Ovary (tissue), 9 donors: ENCODE data around the gene KDF1. TPM values are rescaled to one million over a fixed set of nuclear protein-coding genes. Genes with fewer than 3 reads are reported as not detected.

Experiments
- DNase-seq, 5 donors: peaks; one replicate each; pipeline ENCODE4 v3.0.0-alpha.2; 2019 to 2020
- H3K27ac ChIP-seq, 2 donors: fragments of 200-600 bp; one replicate each; pipeline versions ENCODE4 v1.5.1 to v1.8.0; 2019 to 2022
- H3K27me3 ChIP-seq: fragments of 200-600 bp; one replicate; pipeline ENCODE4 v1.8.0; 2022
- H3K36me3 ChIP-seq: fragments of 200-600 bp; sonication (generic); one replicate; pipeline ENCODE4 v1.5.1; 2019
- H3K4me1 ChIP-seq: one replicate; pipeline ENCODE4 v1.8.1; 2013; ENCODE audit warnings: mild to moderate bottlenecking, moderate library complexity; ENCODE audit not compliant: insufficient read depth
- H3K4me3 ChIP-seq: fragments of 200-600 bp; sonication (generic); one replicate; pipeline ENCODE4 v1.5.1; 2017
- H3K9me3 ChIP-seq, 2 donors: fragments of 200-600 bp in 1 of 2; sonication (generic) in 1 of 2; one replicate each; pipeline versions ENCODE4 v1.5.1 to v1.8.1; 2013 to 2019; ENCODE audit warnings: mild to moderate bottlenecking in 1 of 2, moderate library complexity in 1 of 2
- CTCF ChIP-seq, 3 donors: fragments of 450-650 bp in 2 of 3; fragments of 200-600 bp in 1 of 3; IDR thresholded peaks; one replicate each; pipeline versions ENCODE4 v1.5.1 to v1.8.0; 2016 to 2022; ENCODE audit warnings: antibody characterized with exemption in 3 of 3, mild to moderate bottlenecking in 1 of 3
- EP300 ChIP-seq: sonication (generic); formaldehyde crosslinking; IDR thresholded peaks from one replicate; pipeline ENCODE4 v1.6.1; 2017; ENCODE audit warnings: antibody characterized with exemption
- POLR2A ChIP-seq: fragments of 450-650 bp; IDR thresholded peaks from one replicate; pipeline ENCODE4 v1.6.1; 2017; ENCODE audit warnings: antibody characterized with exemption, mild to moderate bottlenecking, moderate library complexity
- WGBS, 3 donors: extraction: QIAGEN DNeasy Blood & Tissue Kit in 1 of 3; methylation state at CpG; one replicate each; pipeline versions ENCODE4 v1.1.5 to v1.1.7; 2013 to 2017; 5-methylcytosine and 5-hydroxymethylcytosine counted together
- intact Hi-C, 4 donors: fragments of 100-400 bp; cut with DNase I; formaldehyde crosslinking; loops; one replicate each; pipeline versions ENCODE4 v1.11.0 to v1.15.1; 2022 to 2023
- polyA plus RNA-seq, 2 donors: library from polyadenylated mRNA; stranded (reverse); fragments of 200-250 nt in 1 of 2; fragments of 350-450 nt in 1 of 2; fragmentation: Illumina TruSeq in 1 of 2; extraction: RNeasy Lipid Tissue Mini Kit (QIAGEN cat#74804) in 1 of 2; gene quantifications; one replicate each; pipeline ENCODE4 v1.2.3, GENCODE V29; 2013 to 2014
- total RNA-seq, 7 donors: library from RNA; depleted of rRNA in 2 of 7; stranded (reverse); fragments of >200 nt in 2 of 7; fragmentation: NEBNext Ultra II Directional in 3 of 7; extraction: Animal tissue kit (Norgen Biotek cat#: 25700) in 3 of 7; gene quantifications; one replicate each; pipeline versions ENCODE4 v1.1.0 to v1.2.4, GENCODE V29; 2016 to 2023
- donor health status: DM: no; HTN: no; CAD: no; lungs with moderate emphysema.
- donor health status: DM: no; HTN: no; CAD: no.
- donor health status: Bipolar disorder and iron deficiency.
- donor health status: DM: yes; HTN: yes; CAD: no.
- donor health status: DM: no; HTN: no; CAD: no.
- donor health status: DM: yes; HTN: yes; CAD: no.

KDF1 gene
- total and polyA plus RNA-seq, 9 donors, result 0.08 to 11.0 (median 0.60) TPM; not detected in 4

GRCh38 chr1:26913389-26913753 lies 46.9 kb downstream of the KDF1 start:
- DNase-seq, result no peak
- H3K4me1 ChIP-seq, result no peaks in the 10 kb centered on the region
- 65 to 84% (median 66%) methylated on average over 5 of the region's 5 CpGs for WGBS, 3 donors
- no peak for TF ChIP-seq EP300
- no peak for TF ChIP-seq POLR2A
- TF ChIP-seq CTCF (IDR thresholded peaks at IDR 0.05), result no peak
- no peaks in the 10 kb centered on the region for H3K36me3 ChIP-seq
- H3K27me3 ChIP-seq, result no peaks in the 10 kb centered on the region
- intact Hi-C loops, result no loop called here
- H3K27ac ChIP-seq, result no peak overlapping the region
- no peak overlapping the region for H3K4me3 ChIP-seq
- H3K9me3 ChIP-seq, result no peaks in the 10 kb centered on the region

DNA sequence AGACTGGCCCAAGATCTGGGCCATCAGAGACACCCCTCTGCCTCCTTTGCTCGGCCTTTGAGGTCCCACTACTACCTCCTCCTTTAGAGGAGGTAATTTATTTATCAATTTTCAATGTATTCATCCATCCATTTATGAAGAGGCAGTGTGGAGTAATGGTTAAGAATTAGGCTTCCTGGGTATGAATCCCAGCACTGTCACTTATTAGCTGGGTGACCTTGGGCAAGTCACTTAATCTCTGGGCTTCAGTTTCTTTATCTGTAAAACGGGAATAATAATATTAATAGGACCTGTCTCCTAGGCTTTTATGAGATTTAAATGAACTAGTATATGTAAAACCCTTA lies 48.1 kb downstream of the KDF1 start:
- Histone ChIP-seq H3K4me1 (no peaks in the 10 kb centered on the region), H3K36me3 (no peaks in the 10 kb centered on the region), H3K9me3 (no peaks in the 10 kb centered on the region), H3K27ac (no peak overlapping the region), H3K4me3 (no peak overlapping the region), H3K27me3 (no peaks in the 10 kb centered on the region)
- TF ChIP-seq POLR2A, result no peak
- TF ChIP-seq CTCF (IDR thresholded peaks at IDR 0.05), result no peak
- no peak for TF ChIP-seq EP300
- 47 to 71% (median 52%) methylated on average over 2 of the region's 2 CpGs for WGBS, 3 donors
- no peak for DNase-seq
- intact Hi-C loops, result no loop called here

DNA sequence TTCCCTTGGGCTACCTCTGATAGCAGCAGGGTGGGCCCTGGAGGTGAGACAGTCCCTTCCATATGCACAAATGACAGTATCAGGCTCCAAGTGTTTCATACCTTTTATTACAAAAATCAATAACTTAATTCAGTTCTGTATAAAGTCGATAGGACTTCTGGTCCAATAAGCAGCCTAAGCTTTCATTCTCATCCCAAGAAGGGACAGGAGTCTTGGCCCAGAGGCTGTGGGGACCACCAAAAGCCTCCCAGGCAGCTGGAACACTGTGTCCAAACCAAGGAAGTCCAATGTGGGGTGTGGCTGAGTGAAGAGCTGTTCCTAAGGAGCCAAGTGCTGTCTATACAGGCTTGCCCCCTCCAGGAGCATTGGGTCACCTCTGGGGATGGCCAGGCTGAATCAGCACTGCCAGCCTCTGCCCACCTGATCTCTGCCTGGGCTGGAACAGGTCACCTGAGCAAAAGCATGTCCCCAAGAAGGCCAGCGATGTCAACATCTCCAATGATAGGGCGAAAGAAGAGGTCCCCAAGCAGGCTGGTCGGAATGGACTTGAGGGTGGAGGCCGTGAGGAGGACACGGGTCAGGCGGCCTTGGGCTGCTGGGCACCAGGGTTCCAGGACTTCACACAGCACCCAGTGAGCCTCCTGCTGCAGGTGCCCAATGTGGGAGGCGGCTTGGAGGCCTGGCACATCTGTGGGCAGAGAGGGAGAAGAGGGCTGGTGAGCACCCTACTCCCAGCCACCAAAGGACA lies 48.7 kb downstream of the KDF1 start:
- TF ChIP-seq CTCF (IDR thresholded peaks at IDR 0.05), result no peak
- TF ChIP-seq EP300, result no peak
- TF ChIP-seq POLR2A, result no peak
- 81 to 87% (median 87%) methylated on average over 8 of the region's 8 CpGs for WGBS, 3 donors
- DNase-seq, result no peak
- no peaks in the 10 kb centered on the region for H3K27me3 ChIP-seq
- no peaks in the 10 kb centered on the region for H3K36me3 ChIP-seq
- H3K4me3 ChIP-seq, result no peak overlapping the region
- H3K9me3 ChIP-seq, result no peaks in the 10 kb centered on the region
- no peaks in the 10 kb centered on the region for H3K4me1 ChIP-seq
- intact Hi-C loops, result no loop called here
- no peak overlapping the region for H3K27ac ChIP-seq

DNA sequence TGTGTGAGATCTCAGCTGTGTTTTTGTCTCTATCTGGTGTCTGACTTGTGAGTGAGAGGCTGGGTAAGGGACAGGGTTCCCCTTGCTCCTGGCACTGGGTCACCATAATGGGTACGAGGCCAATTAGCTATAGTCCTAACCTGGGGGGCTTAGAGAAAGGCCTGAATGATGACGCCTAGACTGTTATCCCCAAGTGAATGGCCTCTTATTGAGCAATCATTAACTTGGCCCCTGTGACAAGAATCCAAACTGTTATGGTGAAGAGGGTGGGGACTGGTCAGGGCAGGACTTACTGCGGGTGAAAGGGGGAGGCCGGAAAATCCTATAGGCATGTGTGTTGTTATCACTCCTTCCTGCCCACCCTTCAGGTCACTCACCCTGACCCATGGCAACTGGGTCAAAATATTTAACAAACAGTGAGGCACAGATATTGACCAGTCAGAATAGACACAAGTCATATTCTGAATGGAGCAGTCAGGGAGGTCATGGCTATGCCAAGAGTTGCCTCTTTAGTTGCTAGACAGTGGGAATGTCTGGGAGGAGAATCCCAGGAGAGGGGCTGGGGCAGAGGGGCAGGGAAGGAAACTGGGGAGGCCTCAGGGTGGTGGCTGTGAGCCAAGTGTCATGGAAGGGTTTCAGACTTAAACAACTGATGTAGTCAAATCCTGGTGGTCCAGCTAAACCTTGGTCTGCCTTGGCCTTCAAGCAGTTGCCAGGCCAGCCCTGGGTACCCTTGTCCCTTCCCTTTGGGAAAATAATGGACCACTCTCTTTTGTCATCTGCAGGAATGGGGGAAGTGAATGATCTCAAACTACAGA lies 49.7 kb downstream of the KDF1 start:
- Histone ChIP-seq H3K9me3 (no peaks in the 10 kb centered on the region), H3K27ac (no peak overlapping the region), H3K36me3 (no peaks in the 10 kb centered on the region), H3K27me3 (no peaks in the 10 kb centered on the region), H3K4me1 (no peaks in the 10 kb centered on the region), H3K4me3 (no peak overlapping the region)
- TF ChIP-seq POLR2A (no peak), EP300 (no peak), CTCF (IDR thresholded peaks at IDR 0.05) (no peak)
- 82 to 86% (median 85%) methylated on average over 4 of the region's 4 CpGs for WGBS, 3 donors
- no peak for DNase-seq
- intact Hi-C loops, result no loop called here
